GM12878 (cell line): ENCODE measurements around the gene PELO. TPM values are rescaled to one million over a fixed set of nuclear protein-coding genes. Genes with fewer than 3 reads are reported as not detected.

Experiments
- ATAC-seq: fragments of 200-7000 bp; cut with Tn5 transposase; 3 replicates; pipeline ENCODE4 v1.9.1; 2020; ENCODE audit warnings: mild to moderate bottlenecking, moderate library complexity
- BruUV-seq: library from RNA; stranded (reverse); fragments of 400-500 nt; replicated peaks from 2 replicates; lab custom pipeline; 2021; lab: Mats Ljungman, UMichigan
- CTCF ChIA-PET: fragments of 300-600 bp; sonication (Branson Sonifier 250); formaldehyde crosslinking; extraction: SDS; loops from one replicate; lab custom pipeline; 2021; ENCODE audit warnings: inconsistent platforms; lab: Yijun Ruan, JAX
- POLR2A ChIA-PET: fragments of 350-600 bp; formaldehyde crosslinking; extraction: SDS; loops from one replicate; lab custom pipeline; 2021; ENCODE audit warnings: inconsistent platforms; lab: Charles Lee
- RAD21 ChIA-PET: fragments of 300-600 bp; sonication (Branson Sonifier 250); formaldehyde crosslinking; loops from one replicate; lab custom pipeline; 2023; ENCODE audit warnings: antibody characterized with exemption; ENCODE audit not compliant: unreplicated experiment; lab: Charles Lee
- SMC1A ChIA-PET: fragments of 300-600 bp; sonication (Branson Sonifier 250); formaldehyde crosslinking; loops from one replicate; lab custom pipeline; 2023; ENCODE audit not compliant: unreplicated experiment, uncharacterized antibody; lab: Charles Lee
- DNase-seq: peaks from one replicate; pipeline ENCODE4 v3.0.0-alpha.2; 2011; ENCODE audit warnings: low read depth, low spot score
- FAIRE-seq: peaks from 3 replicates; lab custom pipeline; 2011; peaks lifted over from hg19 to GRCh38; lab: Jason Lieb, UNC
- H2AFZ ChIP-seq: 2 replicates; pipeline ENCODE4 v1.6.0; 2011; ENCODE audit warnings: low read depth, low read length, control low read depth; ENCODE audit not compliant: control insufficient read depth
- H3K27ac ChIP-seq: 2 replicates; pipeline ENCODE4 v1.5.1; 2011; ENCODE audit warnings: control low read depth; ENCODE audit not compliant: control insufficient read depth, insufficient read depth
- H3K27me3 ChIP-seq, 2 experiments: replicated peaks in 1 of 2; 2 replicates each; pipeline versions ENCODE4 v1.6.0 to v1.6.1; 2011; ENCODE audit warnings: low read length in 1 of 2; ENCODE audit not compliant: control insufficient read depth in 2 of 2, insufficient read depth in 2 of 2
- H3K36me3 ChIP-seq, 2 experiments: 2 replicates each; pipeline ENCODE4 v1.5.1; 2011; ENCODE audit warnings: low read length in 1 of 2; ENCODE audit not compliant: control insufficient read depth in 2 of 2, insufficient read depth in 2 of 2
- H3K4me1 ChIP-seq: 2 replicates; pipeline ENCODE4 v1.6.1; 2011; ENCODE audit warnings: mild to moderate bottlenecking, low read length, moderate library complexity, mixed read lengths; ENCODE audit not compliant: control insufficient read depth, insufficient read depth
- H3K4me2 ChIP-seq: 2 replicates; pipeline ENCODE4 v1.6.0; 2011; ENCODE audit warnings: control low read depth; ENCODE audit not compliant: control insufficient read depth, insufficient read depth
- H3K4me3 ChIP-seq: fragments of 200-600 bp; sonication (generic); 2 replicates; pipeline ENCODE4 v1.5.1; 2016
- H3K79me2 ChIP-seq: 2 replicates; pipeline ENCODE4 v1.6.0; 2011; ENCODE audit warnings: low read length; ENCODE audit not compliant: control insufficient read depth, insufficient read depth
- H3K9ac ChIP-seq: 2 replicates; pipeline ENCODE4 v1.8.0; 2011; ENCODE audit warnings: low read length, control low read depth, mixed read lengths; ENCODE audit not compliant: control insufficient read depth, insufficient read depth
- H3K9me3 ChIP-seq: replicated peaks from 3 replicates; pipeline ENCODE4 v1.5.1; 2011; ENCODE audit warnings: mild to moderate bottlenecking, low read length; ENCODE audit not compliant: control insufficient read depth, insufficient read depth
- H4K20me1 ChIP-seq: 2 replicates; pipeline ENCODE4 v1.6.0; 2011; ENCODE audit not compliant: control insufficient read depth, insufficient read depth
- CEBPZ ChIP-seq: fragments of 150-350 bp; IDR thresholded peaks from 2 replicates; pipeline ENCODE4 v1.6.1; 2016; ENCODE audit warnings: low read depth, low read length
- E2F8 ChIP-seq: fragments of 450-650 bp; IDR thresholded peaks from 2 replicates; pipeline ENCODE4 v1.6.1; 2018; ENCODE audit warnings: mild to moderate bottlenecking, low read depth, moderate library complexity; ENCODE audit not compliant: partially characterized antibody
- IRF3 ChIP-seq: fragments of 450-650 bp; IDR thresholded peaks from 2 replicates; pipeline ENCODE4 v1.6.1; 2014; ENCODE audit warnings: mild to moderate bottlenecking
- MAX ChIP-seq: IDR thresholded peaks from 2 replicates; pipeline ENCODE4 v1.6.1; 2012; ENCODE audit warnings: low read depth, low read length, improper control_type of control experiment
- NFYB ChIP-seq: IDR thresholded peaks from 2 replicates; pipeline ENCODE4 v1.6.1; 2011; ENCODE audit warnings: low read depth, mild to moderate bottlenecking, low read length, improper control_type of control experiment, moderate library complexity; ENCODE audit not compliant: insufficient read depth
- RAD51 ChIP-seq: fragments of 450-650 bp; IDR thresholded peaks from 2 replicates; pipeline ENCODE4 v1.6.1; 2016; ENCODE audit warnings: moderate library complexity, mild to moderate bottlenecking, inconsistent platforms
- SIX5 ChIP-seq: IDR thresholded peaks from 2 replicates; pipeline ENCODE4 v1.6.1; 2011; ENCODE audit warnings: mild to moderate bottlenecking, low read depth, low read length, moderate library complexity; ENCODE audit not compliant: severe bottlenecking
- SPI1 ChIP-seq: IDR thresholded peaks from 2 replicates; pipeline ENCODE4 v1.6.1; 2011; ENCODE audit warnings: low read depth, mild to moderate bottlenecking, low read length, moderate library complexity, borderline replicate concordance; ENCODE audit not compliant: insufficient read depth
- SREBF1 ChIP-seq: IDR thresholded peaks from 2 replicates; pipeline ENCODE4 v1.6.1; 2012; ENCODE audit warnings: mild to moderate bottlenecking, low read length
- ZNF687 ChIP-seq: fragments of 450-650 bp; IDR thresholded peaks from 2 replicates; pipeline ENCODE4 v1.6.1; 2017; ENCODE audit warnings: mild to moderate bottlenecking, moderate library complexity
- WGBS: methylation state at CpG from one replicate; pipeline ENCODE4 v1.1.6; 2016; ENCODE audit warnings: low lambda C conversion rate; ENCODE audit not compliant: insufficient replicate concordance, insufficient coverage; ENCODE audit errors: missing lambda C conversion rate; 5-methylcytosine and 5-hydroxymethylcytosine counted together
- in situ Hi-C: fragments of 300-500 bp; cut with MboI; formaldehyde crosslinking; loops from 9 replicates; pipeline ENCODE4 v1.14.3; 2018; ENCODE audit warnings: mixed read lengths
- intact Hi-C: fragments of 100-400 bp; cut with micrococcal nuclease; formaldehyde crosslinking; loops from one replicate; pipeline ENCODE4 v1.14.2; 2022; ENCODE audit not compliant: unreplicated experiment
- polyA plus RNA-seq, 11 experiments: library from polyadenylated mRNA; depleted of rRNA in 4 of 11; unstranded in 6 of 11; stranded (reverse) in 5 of 11; fragments of >200 nt; fragmentation: Nextera tagmentation in 4 of 11; fragmentation: Illumina TruSeq in 1 of 11; extraction: Ambion mirVana in 4 of 11; extraction: Trizol in 1 of 11; gene quantifications; 1 replicate in 1 of 11; 2 replicates in 10 of 11; pipeline versions ENCODE4 v1.2.1 to v1.2.3, GENCODE V29; 2011 to 2016; ENCODE audit warnings: inconsistent platforms in 2 of 11, missing spikeins in 2 of 11, low read depth in 1 of 11
- total RNA-seq, 4 experiments: library from RNA; depleted of rRNA in 3 of 4; stranded (reverse); fragments of >200 nt in 3 of 4; fragmentation: Illumina TruSeq in 1 of 4; extraction: Trizol in 1 of 4; gene quantifications; 2 replicates each; pipeline versions ENCODE4 v1.2.1 to v1.2.3, GENCODE V29; 2013 to 2021

Gene PELO
- total and polyA plus RNA-seq, 10 of the 15 experiments (the other 5 are each of a cell fraction or from before 2014, with no cell fraction given): 5.6 to 11.9 (median 8.7) TPM

GRCh38 chr5:52796516-52797103 lies 8.9 kb downstream of the PELO start:
- H3K4me1 ChIP-seq: no peaks in the 10 kb centered on the region; the same call in 1 of the 2 replicates
- no peaks in the 10 kb centered on the region for H3K27me3 ChIP-seq
- DNase-seq: no peak
- ChIA-PET POLR2A (no interaction called here), CTCF (interaction anchor here (1.0 kb wide), 1 partner anchor 9 kb away, joined by 3 read pairs; no protein-coding TSS in a partner anchor), RAD21 (no interaction called here), SMC1A (interaction anchor here (1.2 kb wide), 1 partner anchor 18 kb away, joined by 4 read pairs; no protein-coding TSS in a partner anchor)
- 10% methylated on average over 2 of the region's 2 CpGs for WGBS
- no peak overlapping the region for H3K4me2 ChIP-seq
- intact Hi-C loops: no loop called here
- no peak overlapping the region for H3K4me3 ChIP-seq
- FAIRE-seq: no peak
- H3K9ac ChIP-seq: no peak overlapping the region
- H3K79me2 ChIP-seq: peaks cover 15% of the 10 kb centered on the region
- no peaks in the 10 kb centered on the region for H3K36me3 ChIP-seq
- H4K20me1 ChIP-seq: no peaks in the 10 kb centered on the region
- H3K27ac ChIP-seq: no peak overlapping the region
- no peak for ATAC-seq
- no peaks in the 10 kb centered on the region for H3K9me3 ChIP-seq
- in situ Hi-C loops: loop anchor here (10.0 kb wide), 1 partner anchor 298 kb away; no protein-coding TSS in a partner anchor
- no peak overlapping the region for H2AFZ ChIP-seq
- no TSS peak for BruUV-seq
- TF ChIP-seq ZNF687 (no peak), SREBF1 (no peak), MAX (no peak), SPI1 (no peak), IRF3 (no peak), RAD51 (no peak), NFYB (no peak), E2F8 (no peak), SIX5 (no peak), CEBPZ (no peak)
